Natural killer cell (primary cell): Measurements from ENCODE around the gene REEP1. TPM values are rescaled to one million over a fixed set of nuclear protein-coding genes. Genes with fewer than 3 reads are reported as not detected.

Experiments used
- ATAC-seq, 3 donors: fragments of 150-1000 bp in 2 of 3; fragments of 200-7000 bp in 1 of 3; cut with Tn5 transposase; 1 replicate in 1 of 3; 2 replicates in 2 of 3; pipeline ENCODE4 v1.10.0; 2021; ENCODE audit warnings: mild to moderate bottlenecking in 2 of 3, moderate library complexity in 2 of 3
- DNase-seq, 2 donors: peaks; one replicate each; pipeline versions ENCODE4 v3.0.0 to v3.0.0-alpha.2; 2013 to 2021; ENCODE audit warnings: mixed read lengths in 1 of 2
- H3K27ac ChIP-seq: one replicate; pipeline ENCODE4 v1.5.1; 2013; ENCODE audit warnings: mild to moderate bottlenecking, low read length
- H3K27me3 ChIP-seq: one replicate; pipeline ENCODE4 v1.6.1; 2013; ENCODE audit warnings: low read length; ENCODE audit not compliant: control insufficient read depth, insufficient read depth
- H3K36me3 ChIP-seq: one replicate; pipeline ENCODE4 v1.6.1; 2013; ENCODE audit warnings: low read length; ENCODE audit not compliant: control insufficient read depth, insufficient read depth
- H3K4me1 ChIP-seq: one replicate; pipeline ENCODE4 v1.6.1; 2013; ENCODE audit warnings: low read length; ENCODE audit not compliant: control insufficient read depth, insufficient read depth
- H3K4me3 ChIP-seq: one replicate; pipeline ENCODE4 v1.5.1; 2013; ENCODE audit warnings: low read length
- H3K9me3 ChIP-seq: one replicate; pipeline ENCODE4 v1.6.1; 2013; ENCODE audit warnings: low read length; ENCODE audit not compliant: control insufficient read depth, insufficient read depth
- H3K27ac Mint-ChIP-seq, 2 donors: one replicate each; pipeline ENCODE4 v1.8.0; 2022; ENCODE audit warnings: mild to moderate bottlenecking in 2 of 2, mixed read lengths in 2 of 2, moderate library complexity in 1 of 2
- H3K27me3 Mint-ChIP-seq, 2 donors: one replicate each; pipeline ENCODE4 v1.8.0; 2022; ENCODE audit warnings: low read depth in 2 of 2, mixed read lengths in 2 of 2
- H3K36me3 Mint-ChIP-seq: one replicate; pipeline ENCODE4 v1.8.0; 2022; ENCODE audit warnings: mixed read lengths
- H3K4me1 Mint-ChIP-seq, 2 donors: one replicate each; pipeline ENCODE4 v1.8.0; 2022; ENCODE audit warnings: mixed read lengths in 2 of 2
- H3K4me3 Mint-ChIP-seq: one replicate; pipeline ENCODE4 v1.8.0; 2022; ENCODE audit warnings: mild to moderate bottlenecking, moderate library complexity, mixed read lengths
- H3K9me3 Mint-ChIP-seq, 2 donors: one replicate each; pipeline ENCODE4 v1.8.0; 2022; ENCODE audit warnings: mixed read lengths in 2 of 2
- WGBS: methylation state at CpG from one replicate; pipeline ENCODE4 v1.1.7; 2013; ENCODE audit warnings: missing lambda C conversion rate; ENCODE audit not compliant: insufficient coverage; 5-methylcytosine and 5-hydroxymethylcytosine counted together
- intact Hi-C: fragments of 100-400 bp; cut with micrococcal nuclease; formaldehyde crosslinking; loops from one replicate; pipeline ENCODE4 v1.14.2; 2022
- total RNA-seq, 4 donors: library from RNA; stranded (reverse); fragments of 120-200 nt in 1 of 4; gene quantifications; one replicate each; pipeline versions ENCODE4 v1.2.3 to v1.2.4, GENCODE V29; 2013 to 2022
- TF ChIP-seq, protein P1 (sequence below): fragments of 200-600 bp; IDR thresholded peaks from one replicate; pipeline ENCODE4 v1.8.0; 2022; ENCODE audit warnings: antibody characterized with exemption

REEP1 gene
- total RNA-seq, 3 donors from 2014 or later (not counting 1 experiment from before 2014, with no cell fraction given) = 0.10 TPM; not detected in 2

DNA sequence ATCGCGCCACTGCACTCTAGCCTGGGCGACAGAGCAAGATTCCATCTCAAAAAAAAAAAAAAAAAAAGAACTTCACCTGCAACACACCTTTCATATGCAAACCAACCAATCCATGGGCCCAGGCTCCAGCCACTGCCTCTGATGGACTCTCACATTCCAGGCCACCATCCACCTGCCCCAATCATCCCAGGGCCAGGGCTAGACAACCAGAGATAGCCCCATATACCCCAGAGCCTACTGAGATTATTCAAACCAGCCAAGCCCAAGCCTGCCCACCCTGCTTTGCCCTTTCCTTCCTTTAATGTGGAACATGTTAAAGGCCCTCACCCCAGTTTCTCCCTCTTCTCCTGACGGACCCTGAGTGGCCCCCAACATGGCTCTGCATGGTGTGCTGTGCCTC lies 81.1 kb downstream of the REEP1 start:
- Mint-ChIP-seq H3K36me3 (no peaks in the 10 kb centered on the region), H3K27me3 (no peaks in the 10 kb centered on the region), H3K9me3 (no peaks in the 10 kb centered on the region), H3K4me3 (no peak overlapping the region), H3K4me1 (no peaks in the 10 kb centered on the region), H3K27ac (no peak overlapping the region)
- DNase-seq (no peak), ATAC-seq (no peak)
- H3K27me3 ChIP-seq = no peaks in the 10 kb centered on the region
- TF ChIP-seq, protein P1, sequence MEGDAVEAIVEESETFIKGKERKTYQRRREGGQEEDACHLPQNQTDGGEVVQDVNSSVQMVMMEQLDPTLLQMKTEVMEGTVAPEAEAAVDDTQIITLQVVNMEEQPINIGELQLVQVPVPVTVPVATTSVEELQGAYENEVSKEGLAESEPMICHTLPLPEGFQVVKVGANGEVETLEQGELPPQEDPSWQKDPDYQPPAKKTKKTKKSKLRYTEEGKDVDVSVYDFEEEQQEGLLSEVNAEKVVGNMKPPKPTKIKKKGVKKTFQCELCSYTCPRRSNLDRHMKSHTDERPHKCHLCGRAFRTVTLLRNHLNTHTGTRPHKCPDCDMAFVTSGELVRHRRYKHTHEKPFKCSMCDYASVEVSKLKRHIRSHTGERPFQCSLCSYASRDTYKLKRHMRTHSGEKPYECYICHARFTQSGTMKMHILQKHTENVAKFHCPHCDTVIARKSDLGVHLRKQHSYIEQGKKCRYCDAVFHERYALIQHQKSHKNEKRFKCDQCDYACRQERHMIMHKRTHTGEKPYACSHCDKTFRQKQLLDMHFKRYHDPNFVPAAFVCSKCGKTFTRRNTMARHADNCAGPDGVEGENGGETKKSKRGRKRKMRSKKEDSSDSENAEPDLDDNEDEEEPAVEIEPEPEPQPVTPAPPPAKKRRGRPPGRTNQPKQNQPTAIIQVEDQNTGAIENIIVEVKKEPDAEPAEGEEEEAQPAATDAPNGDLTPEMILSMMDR = no peak
- no peak overlapping the region for H3K4me3 ChIP-seq
- 92% methylated on average over 4 of the region's 4 CpGs for WGBS
- intact Hi-C loops = no loop called here
- H3K9me3 ChIP-seq = no peaks in the 10 kb centered on the region
- H3K27ac ChIP-seq = no peak overlapping the region
- no peaks in the 10 kb centered on the region for H3K36me3 ChIP-seq
- H3K4me1 ChIP-seq = no peaks in the 10 kb centered on the region

DNA sequence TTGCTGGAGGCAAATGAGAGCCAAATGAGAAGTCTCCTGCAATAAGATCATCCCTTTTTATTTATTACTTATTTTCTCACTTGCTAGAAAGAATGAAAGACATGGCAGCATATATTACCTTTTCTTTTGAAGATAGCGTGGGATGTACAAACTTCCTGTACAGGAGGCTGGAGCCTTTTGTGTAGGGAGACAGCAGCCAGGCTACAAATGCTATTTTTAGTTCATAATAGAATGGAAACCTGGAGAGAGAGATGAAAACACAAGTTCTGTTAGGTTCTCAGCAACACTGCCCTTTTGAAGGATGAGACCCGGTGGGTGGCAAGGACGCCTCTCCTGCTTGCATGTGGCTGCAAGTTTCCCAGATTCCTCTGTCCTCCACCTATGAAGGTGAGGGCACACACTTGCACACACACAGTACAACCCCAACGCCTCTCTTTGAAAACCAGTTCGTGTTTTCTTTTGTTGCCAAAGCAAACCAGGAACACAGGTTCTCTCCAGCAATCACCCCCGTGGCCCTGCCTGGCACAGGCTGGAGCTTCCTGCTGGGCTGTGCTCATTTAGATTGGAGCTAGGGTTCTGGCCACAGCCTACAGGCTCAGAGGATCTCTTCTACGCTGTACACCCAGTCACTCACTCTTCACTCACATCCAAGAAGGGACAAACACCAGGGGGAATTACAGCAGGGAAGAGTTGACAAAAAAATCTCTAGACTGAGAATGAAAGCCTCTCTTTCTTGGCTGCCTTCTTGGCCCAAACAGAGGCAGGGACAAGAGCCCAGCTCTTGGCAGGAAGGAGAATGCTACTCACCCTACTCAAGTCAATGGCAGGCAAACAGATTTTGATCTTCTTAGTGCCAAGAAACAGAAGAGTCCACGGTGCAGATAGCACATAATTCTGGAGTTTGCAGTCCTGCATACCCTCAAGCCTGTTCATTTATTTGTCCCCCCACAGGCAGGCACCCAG lies 82.6 kb downstream of the REEP1 start:
- intact Hi-C loops = no loop called here
- WGBS = 79% methylated on average over 8 of the region's 8 CpGs
- no peaks in the 10 kb centered on the region for H3K9me3 ChIP-seq
- TF ChIP-seq, protein P1 = no peak
- H3K4me1 ChIP-seq = no peaks in the 10 kb centered on the region
- DNase-seq = no peak
- Mint-ChIP-seq H3K4me3 (no peak overlapping the region), H3K9me3 (no peaks in the 10 kb centered on the region), H3K4me1 (no peaks in the 10 kb centered on the region), H3K27ac (no peak overlapping the region), H3K36me3 (no peaks in the 10 kb centered on the region), H3K27me3 (no peaks in the 10 kb centered on the region)
- H3K27me3 ChIP-seq = no peaks in the 10 kb centered on the region
- no peaks in the 10 kb centered on the region for H3K36me3 ChIP-seq
- ATAC-seq = no peak
- no peak overlapping the region for H3K27ac ChIP-seq
- H3K4me3 ChIP-seq = no peak overlapping the region

DNA sequence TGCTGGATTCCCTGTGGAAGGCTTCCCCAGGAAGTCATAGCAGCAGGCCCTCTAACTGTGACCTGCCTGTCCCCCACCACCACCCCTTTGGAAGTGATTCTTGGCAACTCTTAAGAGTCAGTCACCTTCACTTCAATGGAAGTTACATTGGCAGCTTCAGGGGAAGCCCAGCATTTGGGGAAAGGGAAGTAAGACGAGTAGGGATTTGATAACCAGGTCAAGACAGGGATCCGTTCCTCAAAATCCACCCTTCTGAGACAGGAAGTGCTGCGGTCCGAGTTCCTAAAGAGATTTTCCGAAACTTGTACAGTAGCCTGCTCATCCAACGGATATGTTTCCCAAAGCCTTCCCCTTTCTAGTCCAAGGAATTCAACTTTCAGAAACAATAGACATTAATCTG lies 84.0 kb downstream of the REEP1 start:
- Mint-ChIP-seq H3K27ac (no peak overlapping the region), H3K36me3 (no peaks in the 10 kb centered on the region), H3K4me1 (no peaks in the 10 kb centered on the region), H3K9me3 (no peaks in the 10 kb centered on the region), H3K27me3 (peaks cover 0 to 4% of the 10 kb centered on the region in 2 donors), H3K4me3 (no peak overlapping the region)
- Histone ChIP-seq H3K27ac (no peak overlapping the region), H3K27me3 (no peaks in the 10 kb centered on the region), H3K36me3 (no peaks in the 10 kb centered on the region), H3K4me1 (no peaks in the 10 kb centered on the region), H3K4me3 (no peak overlapping the region), H3K9me3 (no peaks in the 10 kb centered on the region)
- ATAC-seq (no peak), DNase-seq (no peak)
- 90% methylated on average over 6 of the region's 6 CpGs for WGBS
- TF ChIP-seq, protein P1 = no peak
- intact Hi-C loops = no loop called here
